ENCODE results near the gene HEXB. TPM values are rescaled to one million over a fixed set of nuclear protein-coding genes. Genes with fewer than 3 reads are reported as not detected.

HEXB gene
- 63.8 TPM for total RNA-seq

DNA sequence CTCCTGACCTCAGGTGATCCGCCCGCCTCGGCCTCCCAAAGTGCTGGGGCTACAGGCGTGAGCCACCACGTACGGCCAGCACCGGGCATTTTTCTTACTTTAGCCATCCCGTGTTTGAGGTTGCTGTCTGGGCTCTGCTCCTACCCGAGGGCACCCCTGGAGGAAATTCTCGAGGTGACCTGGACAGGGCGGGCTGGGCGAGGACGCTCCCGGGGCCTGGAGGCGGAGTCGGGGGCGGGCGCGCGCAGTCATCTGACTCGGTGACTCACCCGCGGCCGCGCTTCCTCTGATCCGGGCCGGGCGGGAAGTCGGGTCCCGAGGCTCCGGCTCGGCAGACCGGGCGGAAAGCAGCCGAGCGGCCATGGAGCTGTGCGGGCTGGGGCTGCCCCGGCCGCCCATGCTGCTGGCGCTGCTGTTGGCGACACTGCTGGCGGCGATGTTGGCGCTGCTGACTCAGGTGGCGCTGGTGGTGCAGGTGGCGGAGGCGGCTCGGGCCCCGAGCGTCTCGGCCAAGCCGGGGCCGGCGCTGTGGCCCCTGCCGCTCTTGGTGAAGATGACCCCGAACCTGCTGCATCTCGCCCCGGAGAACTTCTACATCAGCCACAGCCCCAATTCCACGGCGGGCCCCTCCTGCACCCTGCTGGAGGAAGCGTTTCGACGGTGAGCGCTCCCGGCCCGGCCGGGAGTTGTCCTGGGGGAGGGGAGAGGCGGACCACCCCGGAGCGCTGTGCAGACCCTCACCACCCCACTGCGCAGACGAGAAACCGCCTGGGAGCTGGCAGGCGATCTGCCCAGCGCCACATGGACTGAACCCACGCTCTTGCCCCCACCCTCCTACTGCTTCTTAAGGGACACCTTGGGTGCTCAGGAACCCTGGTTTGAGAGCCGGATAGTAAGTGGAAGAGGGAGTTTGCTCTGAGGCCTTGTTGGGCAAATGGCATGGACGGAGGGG lies at the start of gene HEXB:
HEXB (plus strand) TSS at position 334 of the 952 bp plus-strand sequence; CDS start at position 362, 28 bp downstream.
- DNase-seq = peak; percentile 20

DNA sequence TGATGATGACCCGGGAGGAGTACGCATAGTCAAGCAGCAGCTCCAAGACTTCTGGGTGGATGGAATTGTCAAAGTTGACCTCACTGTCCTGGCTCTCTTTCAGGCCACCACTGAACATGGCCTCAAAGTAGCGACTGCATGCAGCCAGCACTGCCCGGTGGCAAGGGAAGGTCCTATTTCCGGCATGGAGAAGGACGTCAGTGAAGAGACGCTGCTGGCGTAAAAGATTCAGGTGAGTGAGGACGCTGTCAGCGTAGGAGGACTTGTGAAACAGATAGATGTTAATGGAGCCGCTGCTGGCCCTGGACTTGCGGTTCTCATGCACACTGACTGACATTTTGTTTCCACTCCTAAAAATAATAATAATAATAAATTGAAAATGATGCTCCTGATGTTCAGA lies 48.9 kb upstream of the HEXB start:
- no peak for DNase-seq

DNA sequence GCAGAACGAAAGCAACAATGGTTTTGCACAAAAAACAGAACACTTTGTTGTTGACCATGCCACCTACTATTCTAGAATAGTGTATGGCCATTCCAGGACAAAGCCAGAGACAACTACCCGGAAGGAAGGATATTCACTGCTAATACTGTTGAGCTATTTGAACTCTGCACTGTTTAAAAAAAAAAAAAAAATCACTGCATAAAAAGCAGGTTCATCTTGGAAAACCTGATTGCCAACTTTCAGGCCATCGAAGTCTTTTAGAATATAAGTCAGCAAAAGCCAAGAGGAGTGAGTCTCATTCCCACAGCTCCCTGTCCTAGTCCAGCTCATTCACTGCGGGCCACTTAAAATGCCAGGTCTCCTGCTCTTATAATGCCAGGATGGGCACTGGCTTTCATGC lies 48.5 kb upstream of the HEXB start:
- no peak for DNase-seq

DNA sequence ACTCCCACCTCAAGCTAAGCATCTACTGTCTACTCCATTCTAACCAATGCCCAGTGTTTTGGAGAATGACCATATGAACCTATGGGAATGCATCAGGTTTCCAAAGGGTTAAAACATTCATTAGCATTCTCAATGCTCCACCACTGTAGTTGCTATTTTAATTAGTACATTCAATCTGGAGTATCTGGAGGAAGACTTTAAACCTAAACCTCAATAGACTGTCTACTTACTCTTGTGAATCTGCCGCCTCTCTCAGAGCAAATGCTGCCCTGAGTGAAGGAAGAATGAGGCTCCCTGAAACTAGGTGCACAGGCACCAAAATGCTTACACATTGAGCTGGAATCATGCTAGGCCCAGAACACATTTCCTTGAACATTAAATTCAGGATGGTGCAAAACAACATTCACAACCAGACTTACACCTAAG lies 46.5 kb upstream of the HEXB start:
- no peak for DNase-seq

DNA sequence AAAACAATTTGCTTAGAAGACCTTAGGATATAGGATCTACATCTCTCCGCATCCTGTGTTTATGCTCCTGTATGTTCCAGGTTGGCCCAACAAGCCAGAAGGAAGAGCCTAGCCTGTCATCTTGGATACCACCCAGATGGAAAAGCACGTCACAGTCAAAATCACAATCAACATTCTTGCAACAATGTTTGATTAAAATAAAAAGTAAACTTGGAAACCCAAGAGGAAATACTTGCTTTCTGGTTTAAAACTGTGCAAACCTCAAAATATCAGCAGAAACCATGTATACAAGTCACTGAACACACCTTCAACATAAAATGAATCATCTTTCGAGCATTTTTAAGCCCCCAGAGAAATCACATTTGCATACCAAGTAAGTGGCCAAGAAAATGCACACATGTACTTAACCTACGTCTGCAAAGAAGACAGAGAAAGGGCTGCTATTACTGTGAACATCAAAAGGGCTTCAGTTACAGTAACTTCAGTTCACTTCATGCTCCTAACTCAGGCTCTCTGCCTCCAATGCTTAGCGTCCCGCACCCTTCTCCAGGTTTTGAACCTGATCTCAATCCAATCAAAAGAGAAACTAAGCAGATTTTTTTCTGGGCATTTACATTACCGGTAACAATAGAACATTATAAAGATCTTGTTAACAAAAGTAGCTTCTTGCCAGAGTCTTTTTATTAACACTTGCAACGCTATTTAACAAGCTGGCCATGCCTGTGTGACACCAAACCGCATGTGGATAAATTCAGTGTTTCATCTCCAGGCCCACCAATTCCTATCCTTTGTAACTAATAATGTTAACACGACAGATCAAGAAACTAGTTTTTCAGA lies 45.8 kb upstream of the HEXB start:
- DNase-seq = peak; percentile 25

DNA sequence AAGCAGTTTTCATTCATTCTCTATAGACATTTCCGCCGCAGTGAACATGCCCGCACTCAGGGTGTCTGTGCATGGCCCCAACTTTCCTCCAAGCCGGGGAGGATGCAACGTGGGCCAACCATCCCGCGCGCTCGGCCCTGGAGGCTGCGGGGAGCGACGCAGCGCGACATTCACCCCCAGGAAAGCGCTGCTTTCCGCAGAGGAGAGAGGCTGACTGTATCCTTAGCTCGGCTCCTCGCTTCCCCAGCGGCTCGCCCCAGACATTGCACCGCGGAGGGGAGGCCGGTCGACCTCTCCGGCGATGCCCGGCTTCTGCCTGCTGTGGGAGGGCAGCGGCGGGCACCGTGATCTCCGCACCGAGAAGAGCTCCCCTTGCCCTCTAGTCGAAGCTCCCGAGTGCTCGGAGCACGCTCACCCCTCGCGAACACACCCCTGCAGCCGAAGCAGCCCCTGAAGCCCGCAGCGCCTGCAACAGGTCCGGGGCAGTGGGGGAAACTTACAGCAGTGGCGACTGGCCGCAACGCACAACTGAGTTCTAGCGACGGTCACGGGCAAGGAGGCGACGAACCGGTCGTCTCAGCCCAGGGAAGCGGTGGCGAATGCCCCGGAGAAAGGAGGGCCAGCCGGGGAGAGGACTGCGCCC lies 45.1 kb upstream of the HEXB start:
- no peak for DNase-seq

DNA sequence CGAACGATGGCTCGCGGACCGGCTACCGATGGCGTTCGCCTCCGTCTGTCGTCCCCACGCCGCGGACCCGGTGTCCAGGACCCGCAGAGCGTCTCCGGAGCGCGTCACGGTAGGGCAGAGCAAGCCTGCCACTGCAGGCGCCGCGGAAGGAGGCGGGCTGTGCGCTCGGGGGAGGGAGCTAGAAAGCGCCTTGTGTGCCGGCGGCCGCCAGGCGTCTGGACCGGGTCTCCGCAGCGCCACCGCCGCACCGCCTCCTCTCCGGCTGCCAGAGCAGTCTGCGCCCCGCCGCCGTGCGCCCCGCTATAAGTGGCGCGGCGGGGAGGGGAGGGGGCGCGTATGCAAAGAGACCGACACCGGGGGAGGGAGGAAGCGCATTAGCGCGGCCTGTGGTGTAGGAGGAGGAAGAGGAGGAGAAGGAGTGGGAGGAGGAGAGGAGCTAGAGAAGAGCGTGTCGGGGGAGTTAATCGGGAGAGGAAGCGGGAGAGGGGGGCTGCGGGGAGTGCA lies 44.5 kb upstream of the HEXB start, which contains the start of gene ENC1:
ENC1 (minus strand) TSS at position 279 of the 504 bp plus-strand sequence. CDS start 4,243 bp downstream, outside the sequence.
- peak; percentile 85 for DNase-seq

DNA sequence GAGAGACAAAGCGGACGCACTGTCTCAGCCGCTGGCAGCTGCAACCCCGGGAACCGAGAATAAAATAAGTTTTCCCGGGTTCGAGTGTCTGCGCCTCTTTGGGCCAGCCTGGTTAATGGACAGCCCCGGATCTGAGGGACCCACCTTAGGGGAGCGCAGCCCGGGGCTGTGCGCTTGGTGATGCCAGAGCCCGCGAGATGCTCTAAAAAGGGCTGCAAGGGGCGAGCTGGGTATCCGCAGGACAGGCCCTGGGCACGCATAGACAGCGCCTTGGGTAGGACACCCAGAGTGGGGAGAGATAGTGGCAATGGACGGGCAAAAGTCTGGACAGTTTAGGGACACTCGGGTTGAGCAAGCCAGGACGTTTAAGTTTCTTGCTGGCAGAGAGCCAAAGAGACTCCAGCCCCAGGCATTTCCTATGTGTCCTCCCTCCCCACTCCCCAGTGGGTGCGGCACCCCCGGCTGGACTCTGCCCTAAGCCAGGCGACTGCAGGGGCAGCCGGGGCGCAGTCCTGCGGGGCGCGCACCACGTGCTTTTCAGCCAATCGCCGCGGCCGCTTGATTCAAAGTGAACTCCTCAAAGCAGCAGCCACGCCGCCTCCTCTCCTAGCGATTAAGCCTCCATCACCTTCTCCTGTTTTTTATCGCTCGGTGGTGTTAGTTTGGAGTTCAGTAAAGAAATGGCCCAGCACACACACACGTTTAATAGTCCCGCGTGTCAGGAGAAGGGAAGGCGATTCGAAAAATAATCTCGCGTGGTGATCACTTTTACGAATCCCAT lies 43.9 kb upstream of the HEXB start:
- DNase-seq = peak; percentile 67

DNA sequence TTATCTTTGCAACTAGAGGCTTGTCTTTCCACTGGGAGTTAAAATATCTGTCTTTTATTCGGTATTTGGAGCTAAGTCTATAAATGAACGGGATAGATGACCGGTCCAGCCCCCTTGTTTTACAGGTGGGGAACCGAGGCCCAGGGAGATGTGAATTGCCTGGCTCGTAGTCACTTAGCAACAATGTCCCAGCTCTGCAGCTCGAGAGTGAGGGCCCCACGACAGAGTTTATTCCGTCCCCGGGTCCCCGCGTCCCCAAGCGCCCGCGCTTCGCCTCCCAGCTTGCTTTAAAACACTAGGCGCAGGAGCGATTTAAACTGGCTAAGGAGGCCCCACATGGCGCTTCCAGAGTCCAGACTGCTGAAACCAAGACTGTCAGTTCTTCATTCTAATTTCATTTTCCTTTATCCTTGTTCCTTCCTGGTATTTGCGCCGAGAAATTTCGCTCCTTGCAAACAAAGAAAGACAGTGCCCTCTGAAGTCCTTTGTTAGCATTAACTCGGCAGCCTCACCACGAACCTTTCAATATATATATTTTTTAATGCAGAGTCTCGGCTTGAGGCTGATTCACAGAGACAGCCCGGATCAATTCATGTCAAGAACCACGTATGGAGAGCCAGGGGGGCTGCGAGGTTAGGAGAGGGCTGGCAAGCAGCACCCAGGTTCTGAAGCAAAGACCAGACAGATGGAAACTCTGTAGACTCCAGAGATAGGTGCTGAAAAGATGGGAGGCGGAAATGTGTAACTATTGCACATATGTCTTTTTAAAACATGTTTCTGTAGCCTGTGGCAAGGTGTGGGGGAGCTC lies 43.1 kb upstream of the HEXB start:
- DNase-seq = peak; percentile 78

DNA sequence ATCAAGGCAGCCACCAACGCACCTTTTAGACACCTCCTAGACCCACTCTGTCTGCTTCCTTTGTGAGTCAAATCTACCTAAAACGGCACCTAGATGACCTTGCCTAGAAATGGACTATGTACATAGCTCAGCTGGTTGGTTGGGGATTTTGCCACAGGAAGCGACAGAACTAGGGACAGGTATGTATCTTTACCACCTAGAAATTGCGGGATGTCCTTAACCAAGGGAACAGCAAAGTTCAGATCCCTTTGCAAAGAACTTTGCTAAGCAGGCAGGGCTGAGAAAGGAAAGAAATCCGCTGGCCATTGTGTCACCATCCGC lies 42.5 kb upstream of the HEXB start:
- DNase-seq = no peak

DNA sequence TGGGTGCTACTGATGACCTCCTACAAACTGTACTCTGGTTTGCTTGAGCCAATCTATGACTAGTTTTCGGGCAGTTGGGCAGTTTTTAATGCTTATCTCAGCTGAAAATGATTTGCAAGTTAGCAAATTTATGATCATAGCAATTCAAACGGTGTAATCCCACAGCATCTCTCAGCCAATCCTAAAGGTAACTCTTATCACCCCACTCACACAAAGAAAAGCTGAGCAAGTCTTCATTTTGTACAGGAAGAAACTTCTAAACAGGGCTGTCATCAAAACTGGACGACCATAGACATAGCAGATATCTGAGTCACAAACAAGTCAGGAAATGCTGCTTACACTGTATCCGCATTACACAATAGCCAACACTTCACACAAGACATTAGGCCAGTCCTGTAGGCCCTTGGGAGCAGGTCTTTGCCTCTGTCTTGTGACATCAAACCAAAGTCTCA lies 41.9 kb upstream of the HEXB start:
- DNase-seq = no peak

DNA sequence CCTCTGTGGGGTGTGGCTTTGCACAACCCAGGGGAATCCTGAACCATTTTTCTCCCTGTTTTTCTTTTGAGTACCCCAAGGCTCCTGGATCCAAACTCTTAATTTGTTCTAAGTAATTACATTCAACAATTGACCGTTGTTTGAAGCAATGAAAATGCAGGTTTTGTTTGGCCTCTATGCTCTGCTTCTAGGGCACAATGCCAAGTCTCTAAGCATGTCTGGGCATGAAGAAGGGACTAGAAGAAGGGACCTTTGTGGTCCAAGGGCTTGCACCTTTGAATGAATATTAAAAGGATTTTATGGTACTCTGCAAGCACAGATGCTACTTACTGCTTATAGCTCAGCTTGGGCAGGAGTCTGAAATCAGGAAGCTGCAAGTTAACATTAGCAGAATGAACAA lies 37.9 kb upstream of the HEXB start:
- no peak for DNase-seq

DNA sequence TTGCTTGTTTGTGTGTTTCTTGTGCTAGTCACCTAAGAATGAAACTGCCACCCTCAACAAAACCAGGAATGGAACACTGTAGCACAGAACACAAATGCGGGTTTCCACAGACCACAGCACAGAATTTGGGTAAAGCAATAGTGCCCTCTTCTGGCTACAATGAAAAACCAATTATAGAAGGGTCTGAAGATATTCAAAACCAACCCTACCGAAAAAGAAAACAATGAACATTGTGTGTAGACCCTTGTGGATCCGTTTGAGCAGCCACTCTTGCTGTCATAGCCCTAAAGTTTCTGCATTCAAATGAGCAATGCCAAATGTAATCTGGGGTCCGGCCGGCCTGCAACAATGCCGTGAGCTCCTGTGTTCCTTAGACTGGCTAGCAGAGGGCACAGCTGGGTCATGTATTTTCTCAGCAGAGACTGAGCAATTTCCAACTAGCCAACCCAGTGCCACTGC lies 36.2 kb upstream of the HEXB start:
- DNase-seq = peak; percentile 63

DNA sequence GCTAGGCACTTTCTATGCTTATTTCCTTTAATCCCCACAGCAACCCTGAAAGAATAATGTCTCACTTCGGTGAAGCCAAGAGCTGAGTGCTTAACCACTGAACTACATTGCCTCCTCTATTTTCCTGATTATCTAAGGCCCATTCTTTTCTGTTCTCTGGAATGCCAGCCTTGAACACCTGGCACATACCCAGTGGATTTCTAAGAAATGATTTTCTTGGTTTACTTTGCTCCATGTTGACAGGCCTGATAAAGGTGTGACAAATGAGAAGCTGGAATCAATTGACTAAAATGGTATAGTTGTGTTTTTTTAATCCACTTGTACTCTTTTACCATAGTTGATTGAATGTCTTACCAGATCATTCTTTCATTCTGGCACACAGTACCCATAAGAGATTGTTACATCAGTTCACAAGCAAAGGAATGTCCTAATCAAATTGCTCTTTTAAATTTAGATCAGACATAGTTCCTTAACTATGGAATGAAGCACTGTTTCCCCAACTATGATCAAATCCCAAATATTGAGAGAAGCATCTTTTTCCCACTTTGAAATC lies 35.5 kb upstream of the HEXB start:
- no peak for DNase-seq

DNA sequence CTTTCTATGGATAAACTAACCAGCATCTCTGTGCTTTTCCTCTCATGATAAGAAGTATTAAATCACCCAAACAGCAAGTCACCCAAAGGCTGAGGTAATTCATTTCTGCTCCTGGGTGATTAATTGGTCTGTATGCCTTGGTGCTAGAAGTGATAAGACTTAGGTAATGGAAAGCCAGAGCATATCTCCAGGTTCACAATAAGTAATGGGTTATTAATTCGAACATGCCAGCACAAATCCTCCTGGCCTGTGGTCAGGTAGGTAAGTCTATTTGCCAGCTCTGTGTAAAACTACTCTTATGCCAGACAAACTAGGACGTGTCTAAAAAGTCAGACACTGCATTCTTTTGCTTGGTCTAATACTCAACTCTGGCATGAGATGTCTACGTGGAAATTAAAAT lies 33.3 kb upstream of the HEXB start:
- no peak for DNase-seq

DNA sequence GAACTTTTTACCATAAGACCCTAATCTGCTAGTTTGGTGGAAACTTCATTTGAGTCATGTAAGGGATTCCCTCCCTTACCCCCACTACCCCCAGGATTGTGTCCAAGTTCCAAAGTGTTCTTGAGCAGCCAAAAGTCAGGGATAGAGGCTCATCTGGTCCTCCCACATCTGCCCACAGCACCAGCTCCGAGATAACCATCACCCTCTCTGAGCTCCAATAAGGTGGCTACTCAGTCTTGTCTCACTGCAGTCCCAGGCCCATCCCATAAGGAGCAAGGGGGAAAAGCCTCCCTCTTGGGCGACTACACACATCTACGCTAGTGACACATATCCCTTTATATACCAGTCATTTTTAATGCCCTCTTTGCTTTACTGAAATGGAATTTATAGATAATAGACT lies 32.5 kb upstream of the HEXB start:
- no peak for DNase-seq

DNA sequence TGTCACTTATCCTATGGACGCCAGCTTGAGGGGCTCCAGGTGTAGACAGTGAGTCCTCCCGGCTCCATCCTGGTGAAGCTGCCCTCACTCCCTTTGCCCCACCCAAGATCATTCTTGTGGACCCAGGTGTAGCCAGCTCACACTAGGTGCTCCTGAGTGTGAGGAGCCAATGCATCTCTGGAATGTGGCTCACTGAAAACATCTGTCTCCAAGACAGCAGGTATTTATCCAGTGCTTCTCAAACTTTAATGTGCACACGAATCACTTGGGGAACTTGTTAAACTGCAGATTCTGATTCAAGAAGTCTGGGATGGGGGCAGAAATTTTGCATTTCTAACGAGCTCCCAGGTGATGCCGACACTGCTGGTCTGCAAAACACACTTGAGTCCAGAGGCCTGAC lies 31.0 kb upstream of the HEXB start:
- no peak for DNase-seq

DNA sequence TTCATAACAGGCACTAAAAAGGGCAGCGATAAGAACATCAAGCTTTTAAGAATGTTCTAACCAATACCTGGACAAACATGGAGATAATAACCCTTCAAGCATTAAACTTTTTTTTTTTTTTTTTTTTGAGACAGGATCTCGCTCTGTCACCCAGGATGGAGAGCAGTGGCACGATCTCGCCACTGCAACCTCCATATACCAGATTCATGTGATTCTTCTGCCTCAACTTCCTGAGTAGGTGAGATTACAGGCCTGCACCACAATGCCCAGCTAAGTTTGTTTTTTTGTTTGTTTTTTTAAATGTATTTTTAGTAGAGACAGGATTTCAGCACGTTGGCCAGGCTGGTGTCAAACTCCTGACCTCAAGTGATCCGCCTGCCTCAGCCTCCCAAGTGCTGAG lies 29.8 kb upstream of the HEXB start:
- DNase-seq = no peak

DNA sequence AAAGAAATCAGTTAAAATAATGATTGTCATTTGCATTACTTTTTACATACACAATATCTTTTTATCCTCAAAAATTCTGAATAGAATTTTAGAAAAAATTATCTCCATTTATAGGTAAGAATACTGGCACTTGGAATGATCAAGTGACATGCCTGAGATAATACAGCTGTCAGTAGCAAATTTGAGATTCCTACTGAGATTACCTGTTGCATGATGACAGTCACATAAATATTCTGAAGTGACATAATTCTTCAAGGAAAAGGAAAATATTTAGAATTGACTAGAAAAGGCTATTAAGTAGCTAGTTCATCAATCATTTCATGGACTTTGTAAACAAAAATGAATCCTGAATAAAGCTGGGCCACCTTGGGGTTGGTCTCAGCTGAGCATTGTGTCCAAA lies 29.3 kb upstream of the HEXB start:
- no peak for DNase-seq

DNA sequence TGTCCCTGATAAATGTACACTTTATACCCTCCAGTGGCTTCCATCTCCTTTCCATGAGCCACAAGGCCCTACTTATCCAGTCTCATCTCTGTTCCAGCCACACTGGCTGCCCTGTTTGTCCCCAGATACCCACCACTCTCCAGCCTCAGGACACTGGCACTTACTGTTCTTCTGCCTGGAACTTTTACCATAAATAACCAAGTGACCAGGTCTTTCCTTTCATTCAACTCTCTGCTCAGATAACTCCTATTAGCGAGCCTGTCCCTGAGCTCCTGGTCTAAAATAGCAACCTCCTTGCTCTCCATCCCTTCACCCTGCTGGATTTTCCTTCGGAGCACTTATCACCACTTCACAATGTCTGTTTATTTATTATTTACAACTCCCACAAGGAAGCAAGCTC lies 27.9 kb upstream of the HEXB start:
- no peak for DNase-seq
